HG03460 (cell line): ENCODE results near the gene MINAR1.

Experiments
- ATAC-seq: cut with Tn5 transposase; IDR thresholded peaks from one replicate; pipeline ENCODE4 v1.9.1; 2021; ENCODE audit not compliant: unreplicated experiment

The MINAR1 gene

DNA sequence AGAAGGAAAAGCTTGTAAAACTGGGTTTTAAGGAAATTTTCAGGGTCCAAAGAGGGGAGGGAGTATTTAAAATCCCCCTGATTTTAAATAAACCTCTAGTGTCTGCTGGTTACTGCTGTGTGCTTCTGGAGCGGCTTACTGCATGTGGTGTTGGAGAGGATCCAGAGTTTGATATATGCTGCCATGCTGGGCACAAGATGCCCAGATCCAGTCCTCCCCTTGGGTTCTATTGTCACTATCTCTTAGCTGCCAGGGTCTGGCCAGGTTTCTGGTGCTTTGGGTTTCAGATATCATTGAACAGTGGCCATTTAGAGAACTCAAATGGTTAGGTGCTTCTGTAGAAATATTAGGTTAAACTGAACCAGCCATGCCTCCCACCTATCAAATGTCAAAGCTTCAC lies 27.5 kb downstream of the MINAR1 start:
- ATAC-seq = no peak

DNA sequence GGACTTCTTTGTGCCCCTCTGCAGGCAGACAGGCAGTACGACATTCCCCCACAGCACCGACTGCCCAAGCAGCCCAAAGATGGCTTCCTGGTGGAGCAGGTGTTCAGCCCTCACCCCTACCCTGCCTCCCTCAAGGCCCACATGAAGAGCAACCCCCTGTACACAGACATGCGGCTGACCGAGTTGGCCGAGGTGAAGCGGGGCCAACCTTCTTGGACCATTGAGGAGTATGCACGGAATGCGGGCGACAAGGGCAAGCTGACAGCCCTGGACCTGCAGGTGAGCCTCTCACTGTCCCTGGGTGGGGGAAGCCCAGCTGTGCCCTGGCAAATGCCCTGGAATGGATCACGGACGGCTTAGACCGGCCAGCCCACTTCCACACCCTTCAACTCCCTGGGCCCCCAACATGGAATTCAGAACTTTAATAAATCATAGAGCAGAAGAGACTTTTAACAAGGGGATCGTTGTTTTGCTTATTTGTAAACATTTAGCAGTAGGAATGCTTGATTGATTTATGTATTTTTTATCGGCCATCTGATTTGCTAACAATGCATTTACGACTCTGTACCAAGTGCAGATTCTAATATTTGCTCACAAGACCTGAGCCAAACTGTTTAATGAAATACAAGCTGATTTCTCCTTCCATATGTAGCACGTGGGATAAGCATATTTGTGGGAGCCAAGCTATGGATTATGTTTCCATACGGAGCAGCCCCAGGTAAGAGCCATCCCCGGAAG lies 31.1 kb downstream of the MINAR1 start:
- no peak for ATAC-seq

DNA sequence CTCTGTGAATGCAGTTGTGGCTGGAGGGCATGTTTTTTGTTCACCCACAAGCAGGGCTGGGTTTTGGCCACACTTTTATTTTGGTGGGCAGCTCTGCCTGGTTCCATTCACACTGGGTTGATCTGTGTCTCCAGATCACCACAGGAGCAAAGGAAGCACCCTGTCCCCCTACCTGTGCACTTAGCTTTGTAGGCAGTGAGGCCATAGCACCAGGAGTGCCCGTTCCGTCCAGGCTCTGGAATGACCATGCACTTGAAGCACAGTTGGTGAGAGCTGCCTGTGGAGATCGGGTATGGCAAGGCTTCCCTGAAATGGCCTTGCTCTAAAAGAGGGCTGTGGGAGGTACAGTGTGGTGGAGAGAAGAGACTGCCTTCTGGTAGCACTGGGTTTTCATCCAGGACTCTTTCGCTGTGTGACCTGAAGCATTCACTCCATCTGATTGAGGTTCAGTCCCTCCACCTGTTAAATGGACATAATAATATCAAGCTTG lies 31.7 kb downstream of the MINAR1 start:
- ATAC-seq = no peak

DNA sequence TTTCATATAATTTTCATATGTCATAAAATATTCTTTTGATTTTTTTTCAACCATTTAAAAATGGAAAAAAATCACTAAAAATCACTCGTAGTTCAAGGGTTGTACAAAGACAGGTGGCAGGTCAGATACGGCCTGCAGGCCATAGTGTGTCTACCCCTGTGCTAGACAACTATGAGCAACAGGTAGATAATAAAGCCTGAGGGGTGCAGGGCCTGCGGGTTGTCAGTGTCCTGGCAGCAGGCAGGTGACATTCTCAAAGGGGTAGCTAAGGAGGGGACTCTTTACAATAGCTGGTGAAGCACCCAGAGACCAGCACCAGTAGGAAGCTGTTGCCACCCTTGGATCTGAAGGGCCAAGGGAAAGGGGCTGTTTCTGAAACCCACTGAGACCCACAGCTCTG lies 34.4 kb downstream of the MINAR1 start:
- no peak for ATAC-seq

DNA sequence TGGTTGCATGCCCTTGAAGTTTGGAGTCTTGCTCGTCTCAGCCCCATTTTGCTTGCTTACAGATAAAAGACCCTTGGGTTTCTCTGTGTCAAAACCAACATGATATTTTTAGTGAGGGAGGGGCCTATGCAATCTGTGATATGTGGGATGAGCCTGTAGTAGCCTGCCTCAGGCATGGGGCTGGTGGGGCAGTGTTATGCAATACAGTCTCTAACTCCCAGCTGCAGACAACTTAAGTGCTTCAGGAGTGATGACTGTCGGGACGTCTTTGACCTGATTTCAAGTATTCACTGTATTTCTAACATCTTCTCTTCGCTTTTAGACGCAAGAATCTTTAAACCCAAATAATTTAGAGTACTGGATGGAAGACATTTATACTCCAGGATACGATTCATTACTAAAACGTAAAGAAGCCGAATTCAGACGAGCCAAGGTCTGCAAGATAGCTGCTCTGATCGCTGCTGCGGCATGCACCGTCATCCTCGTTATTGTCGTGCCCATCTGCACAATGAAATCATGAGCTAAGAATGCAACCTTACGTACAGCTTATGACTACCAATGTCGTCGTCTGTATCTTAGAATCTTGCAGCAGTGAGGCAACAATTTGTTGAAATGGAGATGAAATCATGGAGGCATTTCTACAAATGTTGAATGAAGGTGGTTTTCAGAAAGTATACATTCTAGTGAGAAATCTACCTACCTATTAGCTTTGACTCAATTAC lies 35.9 kb downstream of the MINAR1 start:
- ATAC-seq = no peak

DNA sequence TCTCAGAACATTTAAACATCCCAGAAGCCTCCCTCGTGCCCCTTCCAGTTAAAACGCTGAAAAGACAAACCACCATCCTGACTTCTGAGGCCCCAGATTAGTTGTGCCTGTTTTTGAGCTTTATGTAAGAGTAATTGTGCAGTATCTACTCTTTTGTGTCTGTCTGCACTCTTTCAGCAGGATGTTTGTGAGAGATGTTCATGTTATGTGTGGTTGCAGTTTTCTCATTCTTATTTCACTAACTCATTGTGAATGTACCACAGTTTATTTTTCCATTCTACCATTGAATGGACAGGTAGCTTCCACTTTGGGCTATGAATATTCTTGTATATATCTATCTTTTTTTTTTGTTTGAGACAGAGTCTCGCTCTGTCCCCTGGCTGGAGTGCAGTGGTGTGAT lies 40.3 kb downstream of the MINAR1 start:
- ATAC-seq = no peak

DNA sequence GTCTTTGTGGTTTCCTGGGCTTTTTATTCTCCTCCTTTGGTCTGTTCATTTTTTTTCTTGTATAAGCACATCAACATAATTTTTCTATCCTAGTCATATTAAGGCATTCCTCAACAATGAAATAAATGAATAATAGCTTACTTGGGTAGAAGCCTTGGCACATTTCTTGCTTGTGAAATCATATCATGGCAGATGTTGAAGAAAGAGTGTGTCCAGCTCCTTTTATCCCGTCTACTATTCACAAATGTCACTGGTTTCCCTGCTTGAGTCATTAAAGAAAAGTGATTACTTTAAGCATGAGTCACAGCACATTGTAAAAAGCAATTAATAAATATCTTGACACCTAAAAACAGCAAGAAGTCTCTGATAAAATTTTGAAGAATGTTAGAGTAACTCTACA lies 42.1 kb downstream of the MINAR1 start:
- no peak for ATAC-seq

DNA sequence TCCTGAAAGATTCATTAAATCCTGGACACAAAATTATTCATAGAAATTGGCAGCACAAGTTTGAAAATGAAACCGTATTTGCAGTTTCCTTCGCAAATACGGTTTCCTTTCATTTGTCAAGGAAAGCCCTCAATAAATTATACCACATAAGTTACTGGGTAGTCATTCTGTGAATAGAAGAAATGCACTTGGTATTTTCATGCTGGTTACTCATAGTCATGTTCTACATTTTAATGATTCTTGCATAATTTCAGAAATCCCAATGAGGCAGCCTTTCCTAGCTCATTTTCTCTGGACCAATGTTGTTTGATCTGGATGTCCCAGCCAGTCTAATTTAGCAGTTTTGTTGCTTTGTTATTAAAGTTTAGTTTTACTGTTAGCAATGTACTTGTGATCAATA lies 43.2 kb downstream of the MINAR1 start:
- no peak for ATAC-seq

DNA sequence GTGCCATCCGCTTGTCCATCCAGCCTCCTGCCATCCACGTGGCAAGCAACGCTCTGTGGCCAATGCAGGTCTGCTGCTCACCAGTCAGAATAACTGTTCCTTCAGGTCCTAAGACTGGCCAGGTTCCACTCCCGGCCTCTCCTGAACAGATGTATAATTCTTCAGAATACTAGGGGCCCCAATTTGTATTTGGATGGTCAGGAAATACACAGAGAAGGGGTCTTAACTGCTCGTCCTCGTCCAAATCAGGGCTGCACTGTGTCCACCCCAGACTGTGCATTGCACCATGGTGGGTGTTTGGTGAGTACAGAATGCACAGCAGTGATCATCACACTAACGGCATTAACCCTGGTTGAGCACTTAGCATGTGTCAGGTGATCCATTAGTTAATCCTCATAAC lies 46.0 kb downstream of the MINAR1 start:
- ATAC-seq = no peak

DNA sequence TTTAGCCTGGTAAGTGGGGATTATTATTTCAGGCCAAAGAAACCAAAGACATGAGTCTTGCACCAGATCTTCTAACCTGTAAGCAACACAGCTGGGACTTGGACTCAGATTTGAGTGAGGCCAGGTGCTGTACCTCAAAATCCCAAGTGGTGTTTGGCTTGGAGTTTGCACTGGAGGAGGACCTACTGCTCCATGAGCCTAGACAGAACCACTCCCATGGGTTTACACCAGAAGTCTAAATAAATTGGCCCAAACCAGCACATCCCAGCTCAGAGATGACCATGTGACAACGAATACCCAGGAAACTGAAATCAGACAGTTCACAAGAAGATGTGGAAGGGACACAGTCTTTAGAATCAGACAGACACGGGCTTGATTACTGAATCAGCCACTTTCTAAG lies 47.5 kb downstream of the MINAR1 start:
- ATAC-seq = no peak

DNA sequence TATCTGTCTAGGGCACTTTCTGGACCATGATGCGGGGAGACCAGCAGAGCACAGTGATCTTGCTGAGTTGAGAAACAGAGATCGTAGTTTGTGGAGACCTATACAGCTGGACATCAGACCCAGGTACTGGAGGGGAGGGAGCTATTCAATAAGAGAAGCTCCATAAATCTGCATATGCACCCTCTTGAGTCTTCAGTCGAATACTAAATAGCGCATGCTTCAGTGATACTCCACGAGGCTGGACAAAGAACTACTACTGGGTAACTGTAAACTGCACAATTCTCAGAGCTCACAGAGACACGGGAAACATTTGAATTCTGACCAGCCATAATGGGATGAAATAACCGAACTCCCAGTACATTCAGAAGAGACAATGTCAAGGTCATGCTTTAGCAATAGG lies 49.7 kb downstream of the MINAR1 start:
- no peak for ATAC-seq
